CD4-positive, CD25-positive, alpha-beta regulatory T cell (primary cell): ENCODE measurements around the gene PRSS56. TPM values are rescaled to one million over a fixed set of nuclear protein-coding genes. Genes with fewer than 3 reads are reported as not detected.
A peak's percentile ranks its signal among the peaks of the same experiment; 100 is the strongest.

Source experiments
- ATAC-seq, 2 donors: fragments of 150-1000 bp; cut with Tn5 transposase; one replicate each; pipeline ENCODE4 v1.10.0; 2021; ENCODE audit warnings: low read depth in 2 of 2, moderate number of reproducible peaks in 2 of 2, moderate library complexity in 1 of 2
- DNase-seq, 3 donors: peaks; one replicate each; pipeline versions ENCODE4 v3.0.0 to v3.0.0-alpha.2; 2012 to 2022; ENCODE audit warnings: mixed read lengths in 1 of 3
- H3K27ac ChIP-seq: one replicate; pipeline ENCODE4 v1.7.0; 2013; ENCODE audit warnings: mild to moderate bottlenecking, low read length; ENCODE audit not compliant: insufficient read depth, poor library complexity, severe bottlenecking
- H3K27me3 ChIP-seq: one replicate; pipeline ENCODE4 v1.7.0; 2013; ENCODE audit warnings: low read length; ENCODE audit not compliant: control insufficient read depth, insufficient read depth
- H3K36me3 ChIP-seq: one replicate; pipeline ENCODE4 v1.7.0; 2013; ENCODE audit warnings: mild to moderate bottlenecking, low read length, moderate library complexity; ENCODE audit not compliant: control insufficient read depth, insufficient read depth
- H3K4me1 ChIP-seq: 2 replicates; pipeline ENCODE4 v1.7.0; 2013; ENCODE audit warnings: mild to moderate bottlenecking, low read length; ENCODE audit not compliant: insufficient read depth, control insufficient read depth, poor library complexity, severe bottlenecking
- H3K4me3 ChIP-seq: one replicate; pipeline ENCODE4 v1.7.0; 2013; ENCODE audit warnings: low read depth, mild to moderate bottlenecking, low read length, moderate library complexity
- H3K9me3 ChIP-seq, 2 experiments: 1 replicate in 1 of 2; 2 replicates in 1 of 2; pipeline ENCODE4 v1.7.0; 2013; ENCODE audit warnings: low read length in 2 of 2, mild to moderate bottlenecking in 1 of 2, moderate library complexity in 1 of 2; ENCODE audit not compliant: control insufficient read depth in 2 of 2
- H3K27ac Mint-ChIP-seq, 3 donors: one replicate each; pipeline ENCODE4 v1.8.0; 2020 to 2022; ENCODE audit warnings: mild to moderate bottlenecking in 3 of 3, mixed read lengths in 3 of 3, moderate library complexity in 2 of 3
- H3K27me3 Mint-ChIP-seq: one replicate; pipeline ENCODE4 v1.8.0; 2022; ENCODE audit warnings: mild to moderate bottlenecking, mixed read lengths
- H3K36me3 Mint-ChIP-seq: one replicate; pipeline ENCODE4 v1.8.0; 2020; ENCODE audit warnings: mixed read lengths
- H3K4me1 Mint-ChIP-seq, 4 donors: one replicate each; pipeline ENCODE4 v1.8.0; 2020 to 2022; ENCODE audit warnings: mixed read lengths in 4 of 4, mild to moderate bottlenecking in 1 of 4
- H3K4me3 Mint-ChIP-seq, 4 donors: one replicate each; pipeline ENCODE4 v1.8.0; 2020 to 2022; ENCODE audit warnings: mild to moderate bottlenecking in 4 of 4, mixed read lengths in 4 of 4, moderate library complexity in 3 of 4
- H3K9me3 Mint-ChIP-seq, 7 donors: one replicate each; pipeline ENCODE4 v1.8.0; 2020 to 2022; ENCODE audit warnings: mixed read lengths in 7 of 7, mild to moderate bottlenecking in 3 of 7, moderate library complexity in 2 of 7
- polyA plus RNA-seq, 4 donors: library from polyadenylated mRNA; unstranded; fragments of 300-500 nt; fragmentation: Illumina TruSeq; gene quantifications; one replicate each; pipeline ENCODE4 v1.2.3, GENCODE V29; 2021
- total RNA-seq: library from RNA; stranded (reverse); gene quantifications from one replicate; pipeline ENCODE4 v1.2.3, GENCODE V29; 2022

Gene PRSS56
- total and polyA plus RNA-seq, 5 donors from 2014 or later, result not detected

DNA sequence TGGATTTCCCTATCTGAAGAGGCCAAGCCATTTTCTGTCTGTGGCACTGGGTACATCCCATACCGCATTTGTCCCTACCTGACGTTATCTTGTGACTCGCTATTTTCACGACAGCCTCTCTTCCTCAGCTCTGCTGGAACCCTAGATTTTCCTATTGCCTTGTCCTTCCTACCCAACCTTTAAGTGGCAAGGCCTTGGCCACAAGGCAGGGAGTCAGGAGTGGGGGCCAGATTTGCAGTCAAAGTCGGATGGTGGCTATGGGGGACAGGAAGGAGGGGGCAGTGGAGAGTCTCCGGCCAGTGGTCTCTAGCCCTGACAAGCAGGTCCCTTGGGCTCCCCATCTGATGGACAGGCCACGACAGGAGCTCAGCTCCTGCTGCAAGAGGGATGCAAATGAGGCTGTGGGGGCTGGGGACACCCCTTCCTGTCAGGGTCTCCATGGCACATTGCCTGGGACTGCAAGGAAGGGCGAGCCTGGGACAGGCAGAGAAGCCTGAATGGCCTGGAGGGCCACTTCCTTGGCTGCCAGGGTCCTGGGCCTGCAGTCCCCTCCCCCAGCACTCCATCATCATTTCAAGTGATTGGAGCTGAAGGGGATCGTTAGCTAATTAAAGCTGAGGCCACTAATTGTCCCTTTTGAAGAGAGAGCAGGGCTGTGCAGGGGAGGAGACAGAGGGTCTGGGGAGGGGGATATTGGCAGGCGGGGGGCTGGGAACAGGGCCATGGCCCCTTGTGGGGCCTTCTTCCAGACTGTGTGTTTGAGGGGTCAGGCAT lies 26.3 kb upstream of the PRSS56 start:
- Mint-ChIP-seq H3K4me3 (no peak overlapping the region), H3K36me3 (peaks cover 4% of the 10 kb centered on the region), H3K9me3 (peaks cover 0 to 5% (median 0%) of the 10 kb centered on the region in 7 donors), H3K4me1 (no peaks in the 10 kb centered on the region), H3K27me3 (peaks cover 19% of the 10 kb centered on the region), H3K27ac (no peak overlapping the region)
- no peaks in the 10 kb centered on the region for H3K9me3 ChIP-seq
- H3K4me3 ChIP-seq, result no peak overlapping the region
- H3K36me3 ChIP-seq, result no peaks in the 10 kb centered on the region
- H3K27ac ChIP-seq, result no peak overlapping the region
- DNase-seq (no peak), ATAC-seq (no peak)
- no peaks in the 10 kb centered on the region for H3K27me3 ChIP-seq
- no peaks in the 10 kb centered on the region for H3K4me1 ChIP-seq

DNA sequence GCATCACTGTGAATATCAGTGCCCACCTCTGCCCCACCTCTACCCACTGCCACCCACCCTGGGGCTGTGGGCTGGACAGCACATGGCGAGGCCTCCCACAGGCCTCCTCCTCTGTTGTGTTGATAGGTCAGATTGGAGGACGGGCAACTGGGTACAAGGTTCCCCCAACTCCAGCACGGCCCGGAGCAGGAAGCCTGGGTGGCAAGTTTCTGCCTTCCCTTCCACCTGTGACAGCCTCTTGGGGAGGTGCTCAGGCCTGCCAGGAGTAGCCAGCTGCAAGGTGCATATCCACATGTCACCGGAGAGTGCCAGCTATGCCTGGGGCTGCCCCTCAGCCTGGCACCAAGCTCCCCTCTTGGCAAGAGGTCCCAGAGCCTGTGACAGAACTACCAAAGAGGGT lies 25.6 kb upstream of the PRSS56 start:
- Histone ChIP-seq H3K27ac (no peak overlapping the region), H3K4me3 (no peak overlapping the region), H3K27me3 (no peaks in the 10 kb centered on the region), H3K4me1 (no peaks in the 10 kb centered on the region), H3K36me3 (no peaks in the 10 kb centered on the region), H3K9me3 (no peaks in the 10 kb centered on the region)
- ATAC-seq, result no peak
- Mint-ChIP-seq H3K9me3 (peaks cover 0 to 4% (median 0%) of the 10 kb centered on the region in 7 donors), H3K4me3 (no peak overlapping the region), H3K27me3 (peaks cover 15% of the 10 kb centered on the region), H3K27ac (no peak overlapping the region), H3K4me1 (no peaks in the 10 kb centered on the region), H3K36me3 (peaks cover 4% of the 10 kb centered on the region)
- no peak for DNase-seq

DNA sequence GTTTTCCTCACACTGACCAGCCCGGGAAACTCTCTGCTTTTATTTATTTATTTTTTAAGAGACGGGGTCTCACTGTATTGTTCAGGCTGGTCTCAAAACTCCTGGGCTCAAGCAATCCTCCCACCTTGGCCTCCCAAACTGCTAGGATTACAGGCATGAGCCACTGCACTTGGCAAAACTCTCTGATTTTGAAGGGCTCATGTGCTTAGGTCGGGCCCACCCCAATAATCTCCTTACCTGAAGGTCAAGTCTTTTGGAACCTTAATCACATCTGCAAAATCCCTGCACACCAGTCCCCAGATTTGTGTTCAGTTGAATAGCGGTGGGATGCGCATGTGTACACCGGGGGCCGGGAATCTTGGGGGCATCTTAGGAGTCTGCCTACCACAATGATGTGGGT lies 24.9 kb upstream of the PRSS56 start:
- peaks cover 15% of the 10 kb centered on the region for H3K27me3 Mint-ChIP-seq
- no peak overlapping the region for H3K27ac ChIP-seq
- ATAC-seq (no peak), DNase-seq (no peak)
- peaks cover 0 to 4% (median 0%) of the 10 kb centered on the region in 7 donors for H3K9me3 Mint-ChIP-seq
- H3K4me3 Mint-ChIP-seq, result no peak overlapping the region
- peaks cover 4% of the 10 kb centered on the region for H3K36me3 Mint-ChIP-seq
- H3K9me3 ChIP-seq, result no peaks in the 10 kb centered on the region
- no peak overlapping the region for H3K4me3 ChIP-seq
- no peaks in the 10 kb centered on the region for H3K4me1 ChIP-seq
- H3K36me3 ChIP-seq, result no peaks in the 10 kb centered on the region
- H3K27me3 ChIP-seq, result no peaks in the 10 kb centered on the region
- H3K4me1 Mint-ChIP-seq, result no peaks in the 10 kb centered on the region
- H3K27ac Mint-ChIP-seq, result no peak overlapping the region

DNA sequence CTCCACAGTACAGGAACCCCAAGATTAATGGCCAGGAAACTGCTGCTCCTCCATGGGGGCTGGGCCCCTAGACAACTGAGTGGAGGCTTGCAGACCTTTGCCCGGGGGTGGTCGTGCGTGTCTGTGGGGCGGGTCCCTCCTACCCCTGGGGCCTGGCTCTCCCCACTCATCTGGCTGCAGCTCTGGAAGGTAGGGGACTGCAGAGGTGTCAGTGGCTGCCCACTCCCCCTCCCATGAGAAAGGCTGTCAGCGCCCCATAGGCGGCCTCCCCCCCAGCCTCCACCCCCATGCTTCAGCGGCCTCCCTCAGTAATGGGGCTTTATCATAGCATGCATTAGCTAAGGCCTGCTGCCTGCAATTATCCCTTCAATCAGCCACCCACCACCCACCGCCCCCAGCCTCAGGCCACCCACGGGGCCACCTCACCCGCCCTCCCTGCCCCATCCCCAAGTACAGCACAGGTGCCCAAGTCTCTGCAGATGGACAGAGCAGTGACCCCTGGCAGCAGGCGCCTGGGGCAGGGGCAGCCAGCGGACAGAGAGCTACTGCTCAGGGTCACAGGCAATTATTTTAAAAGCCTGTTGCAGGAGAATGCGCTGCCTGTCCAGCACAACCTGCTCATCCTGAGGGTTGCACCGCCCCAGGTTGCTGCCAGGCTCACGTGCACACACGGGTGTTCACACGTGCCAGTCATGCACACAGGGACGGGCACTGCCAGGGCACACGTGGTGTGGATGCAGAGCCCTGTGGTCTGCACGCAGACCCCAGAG lies 23.5 kb upstream of the PRSS56 start:
- no peaks in the 10 kb centered on the region for H3K36me3 ChIP-seq
- no peak overlapping the region for H3K4me3 Mint-ChIP-seq

DNA sequence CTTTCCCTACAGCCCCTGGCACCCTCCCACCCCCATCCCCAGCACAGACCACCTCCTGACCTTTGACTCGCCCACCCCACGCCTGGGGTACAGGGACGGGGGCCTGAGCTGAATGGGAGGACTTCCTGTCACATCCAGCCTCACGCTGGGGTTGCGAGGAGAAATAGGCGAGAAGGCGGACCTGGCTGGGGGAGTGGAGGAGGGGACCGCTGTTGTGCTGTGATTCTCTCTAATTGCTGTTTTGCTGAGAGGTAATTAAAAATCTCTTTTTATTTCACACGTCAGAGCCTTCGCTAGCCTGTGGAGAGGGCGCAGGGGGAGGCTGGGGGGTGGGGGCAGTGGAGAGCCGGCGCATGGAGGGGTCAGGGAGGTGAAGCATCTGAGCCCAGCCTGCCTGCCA lies 22.8 kb upstream of the PRSS56 start:
- Mint-ChIP-seq H3K9me3 (peaks cover 0 to 4% (median 0%) of the 10 kb centered on the region in 7 donors), H3K27ac (no peak overlapping the region), H3K36me3 (peaks cover 4% of the 10 kb centered on the region), H3K4me3 (no peak overlapping the region), H3K27me3 (peaks cover 24% of the 10 kb centered on the region), H3K4me1 (peaks cover 0 to 1% (median 0%) of the 10 kb centered on the region in 4 donors)
- Histone ChIP-seq H3K9me3 (no peaks in the 10 kb centered on the region), H3K4me1 (no peaks in the 10 kb centered on the region), H3K27me3 (no peaks in the 10 kb centered on the region), H3K27ac (no peak overlapping the region), H3K4me3 (no peak overlapping the region), H3K36me3 (no peaks in the 10 kb centered on the region)
- no peak for DNase-seq
- no peak for ATAC-seq

More for the DNA sequence above, 23.5 kb upstream of the PRSS56 start:
- H3K27ac ChIP-seq, result no peak overlapping the region
- Mint-ChIP-seq H3K9me3 (peaks cover 0 to 4% (median 0%) of the 10 kb centered on the region in 7 donors), H3K4me1 (no peaks in the 10 kb centered on the region), H3K27ac (no peak overlapping the region), H3K36me3 (peaks cover 4% of the 10 kb centered on the region), H3K27me3 (peaks cover 23% of the 10 kb centered on the region)
- H3K4me3 ChIP-seq, result no peak overlapping the region
- H3K4me1 ChIP-seq, result no peaks in the 10 kb centered on the region
- no peaks in the 10 kb centered on the region for H3K27me3 ChIP-seq
- no peak for DNase-seq
- ATAC-seq, result no peak
- H3K9me3 ChIP-seq, result no peaks in the 10 kb centered on the region

DNA sequence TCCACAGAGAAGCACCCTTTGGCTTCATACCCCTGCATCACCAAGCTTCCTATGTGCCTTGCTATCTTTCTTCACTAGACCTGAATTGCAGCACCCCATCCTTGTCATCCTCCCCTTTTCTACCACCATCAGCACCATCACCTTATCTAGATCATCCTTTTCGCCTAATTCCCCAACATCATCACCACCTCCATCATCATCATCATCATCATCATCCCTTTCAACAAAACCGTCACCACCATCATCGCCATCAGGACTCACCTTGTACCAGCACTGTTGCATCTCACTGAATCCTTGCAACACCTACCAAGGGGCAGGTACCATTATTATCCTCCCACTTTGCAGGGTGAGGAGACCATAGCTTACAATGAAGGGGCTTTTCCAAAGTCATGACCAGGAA lies 21.7 kb upstream of the PRSS56 start:
- Mint-ChIP-seq H3K4me3 (no peak overlapping the region), H3K27ac (peak overlapping the region in 1 of 3 donors; percentile 21), H3K36me3 (peaks cover 4% of the 10 kb centered on the region), H3K9me3 (peaks cover 0 to 4% (median 0%) of the 10 kb centered on the region in 7 donors), H3K4me1 (peaks cover 0 to 4% (median 0%) of the 10 kb centered on the region in 4 donors), H3K27me3 (peaks cover 26% of the 10 kb centered on the region)
- H3K9me3 ChIP-seq, result no peaks in the 10 kb centered on the region
- no peak overlapping the region for H3K4me3 ChIP-seq
- H3K27me3 ChIP-seq, result no peaks in the 10 kb centered on the region
- H3K27ac ChIP-seq, result no peak overlapping the region
- ATAC-seq (no peak), DNase-seq (no peak)
- peaks cover 3% of the 10 kb centered on the region for H3K4me1 ChIP-seq
- no peaks in the 10 kb centered on the region for H3K36me3 ChIP-seq

DNA sequence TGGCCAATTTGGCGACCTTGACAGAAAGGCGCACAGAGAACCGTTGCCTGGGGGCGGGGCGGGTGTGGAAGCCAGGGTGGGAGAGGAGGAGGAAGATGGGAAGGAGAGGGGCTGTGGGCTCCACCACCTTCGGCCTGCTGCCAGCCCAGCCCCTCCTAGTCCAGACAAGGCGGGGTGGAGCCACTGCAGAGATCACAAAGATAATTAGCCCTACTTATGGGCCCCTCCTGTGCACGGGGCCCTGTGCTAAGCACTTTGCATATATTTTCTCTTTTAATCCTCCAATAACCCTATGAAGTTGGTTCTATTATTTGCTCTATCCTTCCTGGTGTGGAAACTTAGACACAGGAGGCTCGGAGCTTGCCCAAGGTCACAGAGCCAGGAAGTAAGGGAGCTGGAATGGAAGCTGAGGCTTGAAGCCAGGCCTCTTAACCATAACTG lies 18.8 kb upstream of the PRSS56 start:
- no peak for ATAC-seq

More for the DNA sequence above, 18.8 kb upstream of the PRSS56 start:
- Histone ChIP-seq H3K4me1 (peaks cover 6% of the 10 kb centered on the region), H3K36me3 (no peaks in the 10 kb centered on the region), H3K9me3 (no peaks in the 10 kb centered on the region), H3K27ac (no peak overlapping the region), H3K4me3 (no peak overlapping the region), H3K27me3 (peaks cover 6% of the 10 kb centered on the region)
- DNase-seq, result no peak
- H3K4me1 Mint-ChIP-seq, result peaks cover 0 to 8% (median 0%) of the 10 kb centered on the region in 4 donors
- peaks cover 0 to 3% (median 0%) of the 10 kb centered on the region in 7 donors for H3K9me3 Mint-ChIP-seq
- no peak overlapping the region for H3K27ac Mint-ChIP-seq
- H3K4me3 Mint-ChIP-seq, result no peak overlapping the region
- H3K36me3 Mint-ChIP-seq, result peaks cover 4% of the 10 kb centered on the region
- peaks cover 48% of the 10 kb centered on the region for H3K27me3 Mint-ChIP-seq
